DND-41 (cell line): Measurements from ENCODE around the gene MYO19.
"Not testable (repeated sequence)": the region's sequence is repeated elsewhere in the genome, so short reads cannot be mapped to it uniquely, and the experiment has no call there.

Experiments used
- ATAC-seq: fragments of 200-7000 bp; cut with Tn5 transposase; 3 replicates; pipeline ENCODE4 v1.9.1; 2021; ENCODE audit warnings: low read depth; ENCODE audit not compliant: insufficient read depth
- DNase-seq: peaks from one replicate; pipeline ENCODE4 v3.0.0-alpha.2; 2020
- H2AFZ ChIP-seq: 2 replicates; pipeline ENCODE4 v1.6.0; 2012; ENCODE audit warnings: low read depth, low read length
- H3K27ac ChIP-seq: 2 replicates; pipeline ENCODE4 v1.5.1; 2012; ENCODE audit warnings: low read length, inconsistent platforms
- H3K27me3 ChIP-seq: fragments of 200-600 bp; sonication (generic); 2 replicates; pipeline ENCODE4 v1.6.0; 2012; ENCODE audit warnings: low read length, mild to moderate bottlenecking, inconsistent platforms; ENCODE audit not compliant: insufficient read depth, poor library complexity
- H3K36me3 ChIP-seq: 2 replicates; pipeline ENCODE4 v1.5.1; 2012; ENCODE audit warnings: low read length, inconsistent platforms; ENCODE audit not compliant: insufficient read depth
- H3K4me1 ChIP-seq: 2 replicates; pipeline ENCODE4 v1.5.1; 2012; ENCODE audit warnings: mild to moderate bottlenecking, low read length; ENCODE audit not compliant: insufficient read depth
- H3K4me2 ChIP-seq: 2 replicates; pipeline ENCODE4 v1.6.0; 2012; ENCODE audit warnings: mild to moderate bottlenecking, moderate library complexity, low read length, inconsistent platforms; ENCODE audit not compliant: insufficient read depth
- H3K4me3 ChIP-seq, 2 experiments: fragments of 200-600 bp in 1 of 2; shearing (Covaris generic) in 1 of 2; 2 replicates each; pipeline ENCODE4 v1.5.1; 2012 to 2016; ENCODE audit warnings: inconsistent platforms in 2 of 2, low read length in 2 of 2, mild to moderate bottlenecking in 2 of 2, low read depth in 1 of 2, moderate library complexity in 1 of 2
- H3K79me2 ChIP-seq: 2 replicates; pipeline ENCODE4 v1.6.0; 2012; ENCODE audit warnings: low read length, inconsistent platforms; ENCODE audit not compliant: insufficient read depth
- H3K9ac ChIP-seq: 2 replicates; pipeline ENCODE4 v1.6.0; 2012; ENCODE audit warnings: low read depth, mild to moderate bottlenecking, inconsistent platforms, low read length, moderate library complexity
- H3K9me3 ChIP-seq: 2 replicates; pipeline ENCODE4 v1.5.1; 2012; ENCODE audit warnings: low read length, moderate library complexity, mild to moderate bottlenecking, inconsistent platforms; ENCODE audit not compliant: insufficient read depth, severe bottlenecking
- H4K20me1 ChIP-seq: 2 replicates; pipeline ENCODE4 v1.6.0; 2012; ENCODE audit warnings: low read length; ENCODE audit not compliant: insufficient read depth
- EZH2 ChIP-seq: IDR thresholded peaks from 3 replicates; pipeline ENCODE4 v1.6.1; 2012; ENCODE audit warnings: borderline replicate concordance, low read depth, mild to moderate bottlenecking, moderate library complexity, low read length, inconsistent platforms; ENCODE audit not compliant: severe bottlenecking
- TF ChIP-seq, protein P1 (sequence below): IDR thresholded peaks from 2 replicates; pipeline ENCODE4 v1.5.1; 2012; ENCODE audit warnings: borderline replicate concordance, low read length, moderate library complexity, mild to moderate bottlenecking; ENCODE audit not compliant: poor library complexity, severe bottlenecking; ENCODE audit errors: extremely low read depth

MYO19 gene

DNA sequence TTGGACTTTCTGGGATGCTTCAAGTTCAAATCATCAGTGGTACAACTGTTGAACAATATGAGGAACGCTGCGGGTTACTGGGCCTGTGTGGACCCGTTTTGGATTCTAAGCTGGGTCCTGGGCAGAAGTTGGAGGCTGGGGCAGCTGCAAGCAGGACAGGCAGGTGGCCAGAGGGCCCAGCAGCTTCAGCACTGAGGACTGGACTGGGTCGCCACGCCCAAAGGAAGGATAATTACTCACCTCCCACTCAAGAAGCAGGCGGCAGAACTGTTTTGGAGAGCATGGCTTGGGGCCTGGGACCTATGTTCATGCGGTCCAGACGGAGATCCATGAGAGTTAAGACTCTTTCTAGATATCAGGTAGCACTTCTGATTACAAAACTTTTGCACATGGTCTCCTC lies 49.6 kb downstream of the MYO19 start:
- H3K4me2 ChIP-seq = peak overlapping the region; percentile 89

DNA sequence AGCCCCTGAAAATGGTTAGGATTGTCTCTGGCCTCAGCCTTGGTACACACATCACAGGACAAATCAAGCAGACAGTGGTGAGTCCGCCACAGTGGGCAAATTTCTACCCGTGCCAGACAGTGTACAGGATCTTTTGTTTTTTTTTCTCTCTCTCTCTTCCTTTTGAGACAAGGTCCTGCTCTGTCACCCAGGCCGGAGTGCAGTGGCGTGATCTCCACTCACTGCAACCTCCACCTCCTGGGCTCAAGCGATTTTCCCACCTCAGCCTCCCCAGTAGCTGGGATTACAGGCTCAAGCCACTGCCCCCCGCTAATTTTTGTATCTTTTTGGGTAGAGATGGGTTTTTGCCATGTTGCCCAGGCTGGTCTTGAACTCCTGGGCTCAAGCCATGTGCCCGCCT lies 50.6 kb downstream of the MYO19 start:
- Histone ChIP-seq H3K79me2 (peaks cover 33% of the 10 kb centered on the region), H3K4me1 (peaks cover 34% of the 10 kb centered on the region)
- not testable (repeated sequence) for H3K4me2 ChIP-seq, H3K27ac ChIP-seq, H3K9me3 ChIP-seq, H4K20me1 ChIP-seq, H2AFZ ChIP-seq, DNase-seq, ATAC-seq, H3K36me3 ChIP-seq, H3K27me3 ChIP-seq, H3K9ac ChIP-seq, H3K4me3 ChIP-seq

More for the DNA sequence above, 49.6 kb downstream of the MYO19 start:
- H3K9me3 ChIP-seq = no peaks in the 10 kb centered on the region
- peaks cover 5% of the 10 kb centered on the region for H4K20me1 ChIP-seq
- H2AFZ ChIP-seq = peak overlapping the region; percentile 97
- peaks cover 43% of the 10 kb centered on the region for H3K79me2 ChIP-seq
- H3K4me1 ChIP-seq = peaks cover 40% of the 10 kb centered on the region
- TF ChIP-seq, protein P1, sequence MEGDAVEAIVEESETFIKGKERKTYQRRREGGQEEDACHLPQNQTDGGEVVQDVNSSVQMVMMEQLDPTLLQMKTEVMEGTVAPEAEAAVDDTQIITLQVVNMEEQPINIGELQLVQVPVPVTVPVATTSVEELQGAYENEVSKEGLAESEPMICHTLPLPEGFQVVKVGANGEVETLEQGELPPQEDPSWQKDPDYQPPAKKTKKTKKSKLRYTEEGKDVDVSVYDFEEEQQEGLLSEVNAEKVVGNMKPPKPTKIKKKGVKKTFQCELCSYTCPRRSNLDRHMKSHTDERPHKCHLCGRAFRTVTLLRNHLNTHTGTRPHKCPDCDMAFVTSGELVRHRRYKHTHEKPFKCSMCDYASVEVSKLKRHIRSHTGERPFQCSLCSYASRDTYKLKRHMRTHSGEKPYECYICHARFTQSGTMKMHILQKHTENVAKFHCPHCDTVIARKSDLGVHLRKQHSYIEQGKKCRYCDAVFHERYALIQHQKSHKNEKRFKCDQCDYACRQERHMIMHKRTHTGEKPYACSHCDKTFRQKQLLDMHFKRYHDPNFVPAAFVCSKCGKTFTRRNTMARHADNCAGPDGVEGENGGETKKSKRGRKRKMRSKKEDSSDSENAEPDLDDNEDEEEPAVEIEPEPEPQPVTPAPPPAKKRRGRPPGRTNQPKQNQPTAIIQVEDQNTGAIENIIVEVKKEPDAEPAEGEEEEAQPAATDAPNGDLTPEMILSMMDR = no peak
- TF ChIP-seq EZH2 = no peak
- H3K27ac ChIP-seq = no peak overlapping the region
- peaks cover 8% of the 10 kb centered on the region for H3K36me3 ChIP-seq
- H3K4me3 ChIP-seq = 0 out of 4 replicates have a peak overlapping the region, but pooled peaks of 1 of the 2 experiments have one; percentile 82
- no peaks in the 10 kb centered on the region for H3K27me3 ChIP-seq
- ATAC-seq (no peak), DNase-seq (no peak)
- H3K9ac ChIP-seq = no peak overlapping the region

DNA sequence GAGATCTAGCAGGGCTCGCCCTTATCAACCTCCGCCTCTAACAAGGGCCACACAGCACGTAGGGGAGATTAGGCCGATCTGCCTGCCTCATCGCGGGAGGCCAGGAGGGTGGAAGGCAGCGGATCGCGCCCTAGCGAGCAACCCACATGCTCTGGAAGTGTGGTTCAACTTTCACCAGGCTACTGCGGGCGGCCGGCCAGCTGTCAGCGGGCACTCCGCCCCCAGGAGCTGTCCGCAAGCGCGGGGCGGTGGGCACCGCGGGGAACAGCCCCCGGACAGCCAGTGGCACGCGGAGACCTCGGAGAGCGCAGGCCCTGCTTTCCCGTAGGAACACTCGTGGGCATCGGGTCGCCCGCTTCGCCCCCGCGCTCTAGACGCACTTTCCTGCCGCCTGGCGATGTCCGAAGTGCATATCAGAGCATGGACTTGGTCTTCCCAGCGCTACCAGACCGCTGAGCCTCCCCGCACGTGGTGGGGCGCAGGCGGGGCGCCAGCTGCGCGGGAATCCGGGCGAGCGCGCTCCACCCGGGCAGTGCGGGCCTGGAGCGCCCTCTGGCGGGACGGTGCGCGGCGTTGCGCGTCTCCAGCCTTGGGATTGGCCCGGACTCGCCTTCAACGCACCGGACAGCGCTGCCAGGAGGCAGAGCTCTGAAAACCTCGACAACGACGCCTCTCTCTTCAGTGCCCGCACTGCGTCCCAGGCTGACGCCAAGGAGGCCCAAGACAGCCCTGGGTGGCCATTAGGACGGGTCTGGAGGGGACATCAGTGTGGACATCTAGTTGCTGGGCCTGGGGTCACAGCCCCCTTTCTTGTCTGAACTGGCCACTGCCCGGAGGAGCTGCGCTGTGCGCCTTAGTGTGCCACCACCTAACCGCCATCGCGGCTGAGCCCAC lies 51.8 kb downstream of the MYO19 start:
- Histone ChIP-seq H3K27ac (no peak overlapping the region), H3K4me1 (peaks cover 22% of the 10 kb centered on the region), H3K36me3 (no peaks in the 10 kb centered on the region; the same call in 1 of the 2 replicates), H3K4me3 (no peak overlapping the region), H3K9me3 (no peaks in the 10 kb centered on the region), H4K20me1 (peaks cover 5% of the 10 kb centered on the region), H3K27me3 (no peaks in the 10 kb centered on the region), H3K4me2 (no peak overlapping the region), H3K79me2 (peaks cover 22% of the 10 kb centered on the region), H2AFZ (no peak overlapping the region), H3K9ac (no peak overlapping the region)
- DNase-seq = no peak
- no peak for ATAC-seq
- no peak for TF ChIP-seq EZH2
- TF ChIP-seq, protein P1 = peak; percentile 25

DNA sequence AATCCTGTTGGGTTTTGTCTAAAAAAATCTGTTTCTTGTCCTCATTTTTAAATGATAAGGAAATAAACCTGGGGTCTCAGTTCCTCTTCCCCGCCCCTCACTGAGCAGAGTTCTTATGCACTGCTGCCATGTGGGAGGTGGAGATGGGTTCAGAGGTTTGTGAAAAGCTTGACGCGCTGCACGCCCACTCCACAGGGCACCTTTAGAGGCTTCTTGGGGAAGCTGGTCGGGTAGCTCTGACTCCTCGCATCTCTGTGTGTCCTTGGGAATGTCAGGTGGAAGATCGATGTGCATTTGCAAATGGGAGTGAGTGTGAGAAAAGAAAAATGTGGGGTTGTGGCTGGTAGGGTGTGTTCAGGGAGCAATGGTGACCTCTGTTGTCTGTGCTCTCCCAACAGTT lies 52.8 kb downstream of the MYO19 start:
- Histone ChIP-seq H4K20me1 (peaks cover under 1% of the 10 kb centered on the region; the same call in 1 of the 2 replicates), H3K4me1 (peaks cover 15% of the 10 kb centered on the region), H2AFZ (0 out of 2 replicates have a peak overlapping the region, but pooled peaks have one; percentile 12), H3K27ac (no peak overlapping the region), H3K9ac (no peak overlapping the region), H3K4me3 (no peak overlapping the region), H3K36me3 (no peaks in the 10 kb centered on the region; the same call in 1 of the 2 replicates), H3K79me2 (peaks cover 11% of the 10 kb centered on the region), H3K9me3 (no peaks in the 10 kb centered on the region), H3K27me3 (no peaks in the 10 kb centered on the region), H3K4me2 (no peak overlapping the region)
- DNase-seq = no peak
- TF ChIP-seq, protein P1 = no peak
- TF ChIP-seq EZH2 = no peak
- no peak for ATAC-seq
